ENCODE data around the gene NOS3.

The NOS3 gene

DNA sequence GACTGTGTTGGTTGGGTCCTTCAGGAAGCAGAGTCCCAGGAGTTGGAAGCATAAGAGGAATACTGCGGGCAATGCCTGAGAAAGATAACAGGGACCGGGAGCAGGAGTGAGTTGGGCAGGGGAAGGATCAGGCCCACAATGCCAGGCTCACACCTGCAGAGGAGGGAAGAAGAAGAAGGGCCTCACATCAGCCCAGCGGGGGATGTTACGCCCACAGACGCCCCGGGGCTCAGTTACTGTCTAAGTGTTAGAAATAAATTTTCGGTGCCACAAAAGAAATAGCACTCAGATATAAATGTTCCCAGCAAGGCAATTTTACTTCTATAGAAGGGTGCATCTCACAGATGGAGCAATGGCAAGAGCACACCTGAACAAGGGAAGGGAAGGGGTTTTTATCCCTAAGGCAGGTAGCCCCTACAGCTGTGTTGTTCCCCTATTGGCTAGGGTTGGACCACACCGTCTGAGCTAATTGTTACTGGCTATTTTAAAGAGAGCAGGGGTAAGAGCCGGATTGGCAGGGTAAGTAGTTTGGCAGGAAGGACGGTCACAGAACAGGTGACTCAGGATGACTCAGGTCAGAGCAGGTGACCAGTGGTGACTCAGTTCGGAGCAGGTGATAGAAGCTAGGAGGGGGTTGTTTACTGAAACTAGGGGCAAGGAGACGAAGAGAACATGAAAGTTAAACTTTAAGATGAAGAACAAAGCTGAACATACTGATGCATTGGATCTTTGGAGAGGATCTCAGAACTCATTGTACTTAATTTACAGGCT lies at the start of gene NOS3:
NOS3 (plus strand) TSS at position 602 of the 771 bp plus-strand sequence. CDS start 2,787 bp downstream, outside the sequence.
- H3K27ac Mint-ChIP-seq = no peak within 1 kb of the TSS
- no peak within 1 kb of the TSS for H3K4me3 Mint-ChIP-seq
- H3K4me1 Mint-ChIP-seq = peaks cover 24% of the 10 kb centered on the region
- H3K9me3 Mint-ChIP-seq = peaks cover 16% of the 10 kb centered on the region
- H3K36me3 Mint-ChIP-seq = peaks cover 11% of the 10 kb centered on the region
- peaks cover 66% of the 10 kb centered on the region for H3K27me3 Mint-ChIP-seq
- ATAC-seq = no peak

DNA sequence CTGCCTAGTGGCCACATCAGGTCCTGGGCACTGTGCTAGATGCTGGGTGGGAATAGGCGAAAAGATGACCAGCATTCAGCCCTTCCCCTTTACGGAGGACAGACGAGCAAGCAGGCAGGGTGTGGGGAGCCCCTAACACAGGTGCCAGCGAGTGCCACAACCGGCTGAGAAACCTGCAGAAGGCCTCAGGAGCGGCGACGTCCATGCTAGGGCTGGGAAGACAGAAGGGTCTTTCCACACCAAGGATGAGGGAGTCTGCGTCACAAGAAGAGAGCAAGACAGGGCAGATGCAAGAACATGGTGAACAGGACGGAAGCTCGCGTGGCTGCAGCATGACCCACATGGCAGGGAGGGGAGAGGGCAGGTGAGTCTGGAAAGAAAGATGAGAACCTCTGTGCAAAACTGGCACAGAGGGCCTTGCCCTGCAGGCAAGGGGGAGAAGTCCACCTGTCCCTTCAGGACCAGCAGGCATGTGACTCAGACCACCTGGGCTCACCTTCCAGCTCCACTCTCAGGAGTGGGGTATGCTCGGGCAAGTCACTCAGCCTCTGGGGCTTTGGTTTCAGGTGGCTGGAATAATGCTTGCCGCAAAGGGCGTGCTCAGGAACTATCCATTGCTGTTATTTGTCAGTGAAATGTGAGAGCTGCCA lies 49.3 kb upstream of the NOS3 start:
- Mint-ChIP-seq H3K36me3 (no peaks in the 10 kb centered on the region), H3K27me3 (peaks cover 31% of the 10 kb centered on the region), H3K4me1 (peaks cover 51% of the 10 kb centered on the region), H3K9me3 (no peaks in the 10 kb centered on the region), H3K27ac (no peak overlapping the region), H3K4me3 (no peak overlapping the region)
- no peak for ATAC-seq

DNA sequence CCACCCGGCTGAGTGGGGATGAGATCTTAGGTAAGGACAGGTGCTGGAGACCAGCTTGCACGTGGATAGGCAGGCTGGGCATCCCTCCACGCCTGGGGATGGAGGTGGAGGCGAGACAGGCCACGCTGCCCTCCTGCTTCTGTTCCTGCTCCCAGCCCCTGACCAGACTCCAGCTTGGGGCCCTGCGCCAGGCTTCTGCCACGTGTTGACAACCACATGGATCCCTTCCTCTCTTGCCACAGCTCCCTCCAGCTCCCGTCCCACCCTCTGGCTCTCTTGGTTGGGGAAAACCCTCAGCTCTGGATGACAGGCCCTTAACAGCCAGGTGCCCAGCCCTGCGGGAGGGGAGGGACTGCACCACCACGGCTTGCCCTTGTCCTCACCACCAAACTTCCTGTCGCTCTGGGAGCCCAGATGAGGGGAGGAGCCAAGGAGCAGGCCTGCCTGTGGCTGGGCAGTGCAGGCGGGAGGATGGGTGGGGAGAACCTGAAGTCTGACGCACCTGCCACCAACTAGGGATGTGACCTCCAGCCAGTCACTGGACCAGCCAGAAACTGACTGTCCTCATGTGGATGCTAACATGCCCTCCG lies 48.7 kb upstream of the NOS3 start:
- H3K27ac Mint-ChIP-seq = no peak overlapping the region
- H3K27me3 Mint-ChIP-seq = peaks cover 29% of the 10 kb centered on the region
- no peak overlapping the region for H3K4me3 Mint-ChIP-seq
- ATAC-seq = peak; percentile 67
- no peaks in the 10 kb centered on the region for H3K36me3 Mint-ChIP-seq
- peaks cover 55% of the 10 kb centered on the region for H3K4me1 Mint-ChIP-seq
- H3K9me3 Mint-ChIP-seq = no peaks in the 10 kb centered on the region

DNA sequence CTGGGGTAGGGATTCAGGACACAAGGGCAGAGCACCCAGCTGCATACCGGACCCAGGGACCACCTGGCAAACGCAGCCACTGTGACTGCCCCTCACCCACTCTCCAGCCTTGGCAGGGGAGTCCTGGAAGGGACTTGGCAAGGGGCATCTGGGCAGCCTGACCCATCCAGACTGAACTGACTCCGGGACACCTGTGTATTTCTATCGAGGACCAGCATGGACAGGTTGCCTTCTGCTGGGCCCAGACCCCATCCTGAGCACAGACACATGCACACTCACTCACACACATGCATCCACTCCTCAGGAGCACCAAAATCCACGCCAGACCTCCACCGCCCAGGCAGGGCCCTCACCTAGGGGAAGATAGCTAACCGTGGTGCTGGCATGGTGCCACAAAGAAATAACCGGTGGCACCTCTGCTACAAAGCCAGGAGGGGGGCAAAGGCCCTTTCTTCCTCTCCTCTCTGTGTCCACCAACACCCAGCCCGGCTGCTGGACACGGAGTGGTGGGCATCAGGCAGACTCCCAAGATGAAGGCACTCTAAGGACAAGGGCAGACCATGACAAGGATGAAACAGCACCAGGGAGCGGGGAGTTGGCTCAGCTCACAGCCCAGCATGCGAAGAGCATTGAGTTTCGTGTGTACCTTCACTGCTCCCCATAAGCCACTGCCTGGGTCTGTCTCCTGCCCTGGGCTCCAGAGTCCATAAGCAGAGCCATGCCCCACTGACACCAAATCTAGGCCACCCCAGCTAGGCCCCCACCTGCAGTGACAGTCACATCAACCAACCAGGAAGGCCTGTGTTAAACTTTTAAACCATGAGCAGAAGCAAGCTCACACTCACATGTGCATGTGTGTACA lies 48.0 kb upstream of the NOS3 start:
- H3K4me1 Mint-ChIP-seq = peaks cover 47% of the 10 kb centered on the region
- H3K36me3 Mint-ChIP-seq = no peaks in the 10 kb centered on the region
- no peak overlapping the region for H3K4me3 Mint-ChIP-seq
- H3K9me3 Mint-ChIP-seq = no peaks in the 10 kb centered on the region
- peaks cover 26% of the 10 kb centered on the region for H3K27me3 Mint-ChIP-seq
- ATAC-seq = no peak
- H3K27ac Mint-ChIP-seq = no peak overlapping the region

DNA sequence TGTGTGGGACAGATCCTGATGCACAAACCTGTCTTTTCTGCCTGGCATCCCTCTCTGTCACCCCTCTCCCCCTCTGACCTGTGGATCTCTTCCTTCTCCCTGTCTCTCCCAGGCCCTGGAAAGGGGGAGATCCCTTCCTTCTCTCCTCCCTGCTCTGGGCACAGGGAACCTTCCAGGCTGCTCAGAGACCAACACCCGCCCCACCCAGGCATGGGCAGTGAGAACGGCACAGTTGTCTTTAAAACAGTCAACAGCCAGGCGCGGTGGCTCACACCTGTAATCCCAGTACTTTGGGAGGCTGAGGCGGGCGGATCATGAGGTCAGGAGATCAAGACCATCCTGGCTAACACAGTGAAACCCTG lies 47.4 kb upstream of the NOS3 start:
- Mint-ChIP-seq H3K4me1 (peaks cover 41% of the 10 kb centered on the region), H3K9me3 (no peaks in the 10 kb centered on the region), H3K27ac (no peak overlapping the region), H3K27me3 (peaks cover 30% of the 10 kb centered on the region), H3K36me3 (no peaks in the 10 kb centered on the region), H3K4me3 (no peak overlapping the region)
- no peak for ATAC-seq

DNA sequence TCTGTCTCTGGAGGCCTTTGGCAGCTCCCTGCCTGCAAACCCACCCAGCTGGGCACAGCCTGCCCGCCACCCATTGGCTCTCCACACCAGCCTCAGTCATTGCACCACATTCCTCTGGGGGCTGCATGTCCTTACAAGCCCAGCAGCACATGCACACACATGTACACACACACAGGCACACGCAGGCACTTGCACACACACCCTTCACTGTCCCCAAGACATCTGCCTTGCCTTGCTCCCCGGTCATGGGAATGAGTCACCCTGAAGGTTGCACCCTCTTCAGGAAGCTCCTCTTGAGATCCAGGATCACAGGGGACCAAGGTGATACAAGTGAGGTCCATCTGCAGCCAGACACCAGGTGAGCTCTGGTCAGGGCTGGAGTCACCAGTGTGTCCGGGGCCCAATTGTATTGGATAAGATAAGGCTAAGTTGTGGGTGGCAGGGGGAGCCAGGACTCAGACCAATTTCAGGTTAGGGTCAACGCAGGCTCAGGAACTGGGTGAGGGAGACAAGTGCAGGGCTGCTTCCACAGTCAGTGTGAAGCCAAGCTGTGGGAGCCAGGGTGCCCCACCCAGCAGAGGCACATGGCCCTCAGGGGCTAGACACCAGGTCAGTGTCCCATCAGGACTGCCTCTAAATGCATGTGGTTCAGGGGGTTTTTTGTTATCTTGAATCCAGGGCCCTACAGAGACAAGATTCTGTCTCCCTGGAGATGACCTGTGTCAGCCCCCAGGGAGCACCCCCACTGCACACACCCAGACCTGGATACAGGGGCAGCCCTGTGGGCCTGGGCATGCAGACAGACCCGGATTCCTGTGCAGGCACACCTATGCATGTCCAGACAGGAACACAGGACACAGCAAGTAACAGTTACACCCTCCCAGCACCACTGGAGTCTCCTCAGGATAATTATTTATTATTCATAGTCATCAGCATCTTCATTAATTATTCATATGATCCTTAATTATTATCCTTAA lies 46.5 kb upstream of the NOS3 start:
- Mint-ChIP-seq H3K4me3 (no peak overlapping the region), H3K36me3 (no peaks in the 10 kb centered on the region), H3K27ac (no peak overlapping the region), H3K9me3 (no peaks in the 10 kb centered on the region), H3K27me3 (peaks cover 34% of the 10 kb centered on the region), H3K4me1 (peaks cover 36% of the 10 kb centered on the region)
- no peak for ATAC-seq

DNA sequence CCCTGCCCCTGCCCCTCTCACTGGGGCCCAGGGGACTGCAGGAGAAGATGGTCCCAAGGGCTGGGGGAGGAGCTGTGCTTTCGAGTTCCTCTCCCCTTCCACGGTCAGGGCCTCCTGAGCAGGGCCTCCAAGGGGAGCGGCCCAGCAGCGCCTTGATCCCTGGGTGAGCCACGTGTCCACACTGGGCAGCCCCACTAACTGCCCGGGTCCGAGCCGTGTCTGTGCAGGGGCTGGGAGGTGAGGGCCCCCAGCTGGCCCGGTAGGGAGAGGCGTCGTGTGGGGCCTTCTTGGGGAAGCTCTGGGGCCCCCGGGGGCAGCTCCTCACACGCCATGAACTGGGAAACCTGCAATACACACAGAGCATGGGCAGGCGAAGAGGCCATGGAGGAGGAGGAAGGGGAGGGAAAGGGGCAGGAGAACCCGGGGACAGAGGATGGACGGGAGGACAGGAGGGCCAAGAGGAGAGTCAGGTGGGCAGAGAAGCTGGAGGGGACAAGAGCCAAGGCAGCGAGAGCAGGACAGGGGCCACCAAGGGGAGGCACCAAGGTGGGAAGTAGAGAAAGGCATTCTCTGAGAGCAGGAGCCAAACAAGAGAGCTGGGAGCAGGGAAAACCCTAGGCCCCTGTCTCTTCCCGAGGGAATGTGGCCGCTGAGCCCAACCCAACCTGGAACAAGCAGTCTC lies 45.5 kb upstream of the NOS3 start:
- H3K9me3 Mint-ChIP-seq = no peaks in the 10 kb centered on the region
- no peaks in the 10 kb centered on the region for H3K36me3 Mint-ChIP-seq
- ATAC-seq = no peak
- H3K4me3 Mint-ChIP-seq = no peak overlapping the region
- peaks cover 34% of the 10 kb centered on the region for H3K27me3 Mint-ChIP-seq
- no peak overlapping the region for H3K27ac Mint-ChIP-seq
- H3K4me1 Mint-ChIP-seq = peaks cover 33% of the 10 kb centered on the region

DNA sequence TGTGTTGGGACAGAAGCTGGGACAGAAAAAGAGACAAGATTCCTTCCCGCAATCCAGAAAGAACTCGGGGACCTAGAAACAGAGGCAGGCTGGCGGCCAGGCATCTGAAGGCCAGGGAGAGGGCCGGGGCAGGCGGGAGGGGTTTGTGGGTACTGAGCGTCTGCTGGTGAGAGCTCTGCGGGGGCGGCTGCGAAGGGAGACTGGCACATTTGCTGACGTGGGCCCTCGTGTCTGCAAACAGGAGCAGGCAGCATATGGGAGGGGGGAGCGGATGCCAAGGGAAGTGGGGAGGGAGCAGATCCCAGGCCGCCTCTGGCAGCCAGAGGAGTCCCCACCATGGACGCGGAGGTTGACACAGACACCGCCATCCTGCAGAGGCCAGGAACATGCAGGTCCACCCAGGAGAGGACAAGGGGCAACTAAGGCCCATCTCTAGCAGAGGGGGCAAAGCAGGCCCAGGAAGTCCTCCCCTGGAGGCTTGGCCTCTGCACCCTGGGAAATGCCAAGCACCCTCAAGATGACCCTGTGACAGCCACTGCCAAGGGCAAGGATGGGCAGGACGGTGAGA lies 44.9 kb upstream of the NOS3 start:
- no peak overlapping the region for H3K27ac Mint-ChIP-seq
- no peak overlapping the region for H3K4me3 Mint-ChIP-seq
- no peaks in the 10 kb centered on the region for H3K9me3 Mint-ChIP-seq
- H3K36me3 Mint-ChIP-seq = no peaks in the 10 kb centered on the region
- peaks cover 33% of the 10 kb centered on the region for H3K4me1 Mint-ChIP-seq
- H3K27me3 Mint-ChIP-seq = peaks cover 34% of the 10 kb centered on the region
- no peak for ATAC-seq

DNA sequence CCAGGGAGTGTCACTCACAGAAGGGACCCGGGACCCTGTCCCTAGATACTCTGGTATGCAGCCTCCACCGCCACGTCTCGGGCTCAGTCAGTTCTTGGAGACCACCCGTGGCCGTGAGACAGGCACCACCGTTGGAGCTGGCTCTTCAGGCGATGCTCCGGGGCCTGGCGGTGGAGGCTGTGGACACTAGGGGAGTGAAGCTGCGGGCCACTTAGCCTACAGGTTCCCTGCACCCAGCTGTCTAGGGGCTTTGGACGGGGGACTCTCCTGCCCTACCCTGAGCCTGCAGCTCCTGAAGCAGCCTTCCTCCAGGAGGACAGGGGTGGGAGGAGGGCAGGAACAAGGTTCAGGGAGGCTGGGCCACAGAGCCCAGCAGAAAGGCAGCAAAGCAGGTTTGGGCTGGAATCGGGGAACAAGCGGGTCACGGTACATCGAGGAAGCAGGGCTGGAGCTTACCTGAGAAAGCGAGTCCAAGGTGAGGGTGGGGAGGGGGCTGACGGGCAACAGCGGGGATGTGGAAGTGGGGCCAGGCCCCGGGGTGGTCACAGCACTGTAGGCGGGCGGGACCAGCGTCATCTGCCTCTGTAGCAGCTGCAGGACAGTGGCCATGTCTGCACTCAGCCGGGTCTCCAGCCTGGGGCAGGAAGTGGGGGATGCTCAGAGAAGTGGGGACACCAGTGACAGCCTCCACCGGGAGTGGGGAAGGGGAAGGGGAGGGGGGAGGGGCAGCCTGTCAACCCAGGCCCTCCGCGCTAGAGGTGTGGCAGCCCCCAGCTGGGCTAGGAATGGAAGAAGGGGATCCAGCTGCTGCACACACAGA lies 44.2 kb upstream of the NOS3 start:
- Mint-ChIP-seq H3K4me3 (no peak overlapping the region), H3K27me3 (peaks cover 34% of the 10 kb centered on the region), H3K27ac (no peak overlapping the region), H3K9me3 (no peaks in the 10 kb centered on the region), H3K36me3 (peaks cover 5% of the 10 kb centered on the region), H3K4me1 (peaks cover 27% of the 10 kb centered on the region)
- no peak for ATAC-seq

DNA sequence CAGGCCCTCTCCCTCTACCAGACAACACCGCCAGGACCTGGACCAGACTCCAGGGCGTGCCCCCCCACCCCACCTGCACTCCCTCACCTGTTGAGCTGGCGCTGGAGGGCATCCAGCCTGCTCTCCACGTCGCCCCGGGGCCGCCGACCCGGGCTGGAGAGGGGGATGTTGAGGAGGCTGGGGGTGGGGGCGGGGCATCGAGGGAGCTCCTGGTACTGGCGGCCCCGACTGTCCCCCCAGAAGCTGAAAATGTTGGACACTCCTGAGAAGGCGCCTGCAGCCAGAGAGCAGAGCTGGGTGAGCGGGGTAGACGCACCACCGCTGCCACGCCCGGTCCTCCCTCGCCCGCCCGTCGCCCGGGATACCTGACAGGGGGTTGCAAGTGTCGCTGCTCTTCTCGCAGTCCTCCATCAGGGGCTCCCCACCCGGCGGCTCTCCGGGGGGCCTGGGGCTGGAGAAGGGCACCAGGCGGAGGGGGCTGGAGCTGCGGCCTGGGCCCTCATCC lies 43.5 kb upstream of the NOS3 start:
- ATAC-seq = no peak
- Mint-ChIP-seq H3K27ac (no peak overlapping the region), H3K4me3 (no peak overlapping the region), H3K27me3 (peaks cover 34% of the 10 kb centered on the region), H3K36me3 (peaks cover 6% of the 10 kb centered on the region), H3K4me1 (peaks cover 21% of the 10 kb centered on the region), H3K9me3 (no peaks in the 10 kb centered on the region)

DNA sequence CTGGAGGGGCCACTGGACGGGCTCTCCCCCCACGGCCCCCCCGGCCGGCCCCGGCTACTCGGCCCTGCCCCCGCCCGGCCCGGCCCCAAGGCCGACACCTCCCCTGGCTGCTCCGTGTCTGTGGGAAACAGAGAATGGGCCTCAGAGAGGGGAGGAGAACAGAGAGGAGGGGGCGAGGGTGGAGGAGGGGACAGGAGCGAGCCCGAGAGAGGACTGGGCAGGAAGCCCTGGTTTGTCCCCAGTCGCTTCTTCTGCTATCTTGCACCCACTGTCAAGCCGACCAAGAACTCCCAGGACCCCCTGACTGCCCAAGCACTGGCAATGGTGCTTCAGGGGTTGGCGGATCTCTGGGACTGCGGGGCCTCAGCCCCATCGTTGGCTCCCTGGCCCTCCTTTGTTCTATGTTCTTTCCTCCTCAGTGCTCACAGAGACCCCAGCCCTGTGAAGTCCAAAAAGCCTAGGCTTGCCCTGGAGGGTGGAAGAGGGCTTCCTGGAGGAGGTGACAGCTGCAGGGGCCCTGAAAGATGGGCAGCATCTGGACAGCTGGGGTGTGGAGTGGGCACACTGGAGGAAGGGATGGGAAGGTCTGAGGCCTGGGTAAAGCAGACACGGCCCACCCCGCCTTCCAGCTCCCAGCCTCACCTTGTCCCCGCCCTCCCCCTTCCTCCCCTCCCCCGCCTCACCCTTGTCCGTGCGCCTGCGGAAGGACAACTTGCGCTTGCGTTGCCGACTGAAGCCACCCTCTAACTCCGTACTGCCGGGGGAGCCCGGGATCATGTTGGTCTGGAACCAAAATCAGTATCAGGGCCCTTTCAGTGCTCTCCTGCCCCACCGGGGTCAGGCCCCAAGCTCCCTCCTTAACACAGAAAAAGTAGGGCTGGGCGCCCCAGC lies 42.8 kb upstream of the NOS3 start:
- peaks cover 6% of the 10 kb centered on the region for H3K36me3 Mint-ChIP-seq
- no peak overlapping the region for H3K27ac Mint-ChIP-seq
- H3K4me3 Mint-ChIP-seq = no peak overlapping the region
- H3K27me3 Mint-ChIP-seq = peaks cover 34% of the 10 kb centered on the region
- no peaks in the 10 kb centered on the region for H3K9me3 Mint-ChIP-seq
- no peak for ATAC-seq
- H3K4me1 Mint-ChIP-seq = peaks cover 18% of the 10 kb centered on the region

DNA sequence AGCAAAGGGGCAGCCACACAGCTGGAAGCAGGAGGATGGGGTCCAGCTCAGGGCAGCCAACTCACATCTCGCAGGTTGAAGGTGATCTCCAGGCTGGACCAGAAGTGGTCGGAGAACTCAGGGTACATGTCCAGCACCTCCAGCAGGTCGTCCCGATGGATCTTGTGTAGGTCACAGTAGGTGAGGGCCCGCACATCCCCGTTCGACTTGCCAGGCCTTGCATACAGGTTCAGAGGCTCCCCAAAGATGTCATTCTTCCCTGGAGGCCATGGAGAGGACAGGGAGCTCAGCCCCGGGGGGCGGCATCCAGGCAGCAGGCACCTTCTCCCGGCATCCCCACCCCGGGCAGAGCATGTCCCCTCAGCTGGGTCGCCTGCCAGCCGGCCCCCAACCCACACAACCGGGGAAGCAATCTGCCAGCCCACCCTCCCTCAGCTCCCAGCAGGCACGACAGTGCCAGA lies 42.0 kb upstream of the NOS3 start:
- Mint-ChIP-seq H3K9me3 (no peaks in the 10 kb centered on the region), H3K27me3 (peaks cover 34% of the 10 kb centered on the region), H3K27ac (no peak overlapping the region), H3K4me1 (peaks cover 18% of the 10 kb centered on the region), H3K4me3 (no peak overlapping the region), H3K36me3 (peaks cover 6% of the 10 kb centered on the region)
- no peak for ATAC-seq
